GM18502 (cell line): ENCODE measurements around the gene ZNF74.
"Not testable (repeated sequence)": the region's sequence is repeated elsewhere in the genome, so short reads cannot be mapped to it uniquely, and the experiment has no call there.

Source experiments
- ATAC-seq: cut with Tn5 transposase; IDR thresholded peaks from one replicate; pipeline ENCODE4 v1.9.1; 2021; ENCODE audit warnings: mild to moderate bottlenecking; ENCODE audit not compliant: unreplicated experiment, poor library complexity

ZNF74 gene

GRCh38 chr22:20393705-20394476 lies at the start of gene ZNF74:
ZNF74 (plus strand) TSS chr22:20394151; CDS start chr22:20394629, 478 bp downstream.
- ATAC-seq: peak; percentile 75

GRCh38 chr22:20346553-20346952 lies 47.4 kb upstream of the ZNF74 start:
- not testable (repeated sequence) for ATAC-seq

GRCh38 chr22:20352536-20352935 lies 41.4 kb upstream of the ZNF74 start:
- not testable (repeated sequence) for ATAC-seq

- ATAC-seq: no peak
Observed at GRCh38 chr22:20354238-20354975, 39.5 kb upstream of the ZNF74 start.

- ATAC-seq: not testable (repeated sequence)
Observed at GRCh38 chr22:20355939-20356636, 37.9 kb upstream of the ZNF74 start.

GRCh38 chr22:20356906-20357305 lies 37.0 kb upstream of the ZNF74 start:
- ATAC-seq: not testable (repeated sequence)

GRCh38 chr22:20357967-20358366 lies 36.0 kb upstream of the ZNF74 start:
- ATAC-seq: not testable (repeated sequence)

GRCh38 chr22:20358503-20359239 lies 35.3 kb upstream of the ZNF74 start:
- ATAC-seq: not testable (repeated sequence)

- ATAC-seq: not testable (repeated sequence)
Observed at GRCh38 chr22:20360261-20360660, 33.7 kb upstream of the ZNF74 start.

- not testable (repeated sequence) for ATAC-seq
Observed at GRCh38 chr22:20360866-20361751, 32.8 kb upstream of the ZNF74 start.

GRCh38 chr22:20361752-20362229 lies 32.2 kb upstream of the ZNF74 start:
- not testable (repeated sequence) for ATAC-seq

GRCh38 chr22:20362403-20362802 lies 31.5 kb upstream of the ZNF74 start:
- not testable (repeated sequence) for ATAC-seq

- ATAC-seq: not testable (repeated sequence)
Observed at GRCh38 chr22:20364335-20365260, 29.4 kb upstream of the ZNF74 start.

- ATAC-seq: not testable (repeated sequence)
Observed at GRCh38 chr22:20366841-20367240, 27.1 kb upstream of the ZNF74 start.

GRCh38 chr22:20368875-20369274 lies 25.1 kb upstream of the ZNF74 start:
- not testable (repeated sequence) for ATAC-seq

GRCh38 chr22:20371687-20372086 lies 22.3 kb upstream of the ZNF74 start:
- not testable (repeated sequence) for ATAC-seq

GRCh38 chr22:20372406-20372854 lies 21.5 kb upstream of the ZNF74 start:
- not testable (repeated sequence) for ATAC-seq

- not testable (repeated sequence) for ATAC-seq
Observed at GRCh38 chr22:20373195-20373706, 20.7 kb upstream of the ZNF74 start.
